Karpas-422 (cell line): Measurements from ENCODE around the gene ETV5. TPM values are rescaled to one million over a fixed set of nuclear protein-coding genes. Genes with fewer than 3 reads are reported as not detected.
"Not testable (repeated sequence)": the region's sequence is repeated elsewhere in the genome, so short reads cannot be mapped to it uniquely, and the experiment has no call there.

Experiments
- DNase-seq: peaks from one replicate; pipeline ENCODE4 v3.0.0-alpha.2; 2015
- H2AFZ ChIP-seq: fragments of 200-600 bp; sonication (generic); 2 replicates; pipeline ENCODE4 v1.6.1; 2014; ENCODE audit warnings: antibody characterized with exemption, low read length, mixed read lengths
- H3K27ac ChIP-seq: fragments of 200-600 bp; sonication (generic); 2 replicates; pipeline ENCODE4 v1.5.1; 2014; ENCODE audit warnings: mild to moderate bottlenecking, low read length, moderate library complexity
- H3K27me3 ChIP-seq: fragments of 200-600 bp; sonication (generic); 2 replicates; pipeline ENCODE4 v1.6.1; 2014; ENCODE audit warnings: low read length, mixed read lengths
- H3K36me3 ChIP-seq: fragments of 200-600 bp; sonication (generic); 2 replicates; pipeline ENCODE4 v1.6.1; 2014; ENCODE audit warnings: low read length, mixed read lengths; ENCODE audit not compliant: insufficient read depth
- H3K4me1 ChIP-seq: fragments of 200-600 bp; sonication (generic); 2 replicates; pipeline ENCODE4 v1.6.1; 2014; ENCODE audit warnings: mild to moderate bottlenecking, low read length, mixed read lengths
- H3K4me2 ChIP-seq: fragments of 200-600 bp; sonication (generic); 2 replicates; pipeline ENCODE4 v1.6.1; 2014; ENCODE audit warnings: low read length, low read depth, mild to moderate bottlenecking; ENCODE audit not compliant: poor library complexity, severe bottlenecking
- H3K4me3 ChIP-seq: fragments of 200-600 bp; sonication (generic); 2 replicates; pipeline ENCODE4 v1.5.1; 2014; ENCODE audit warnings: mild to moderate bottlenecking, antibody characterized with exemption, low read length, mixed read lengths
- H3K79me2 ChIP-seq: fragments of 200-600 bp; sonication (generic); 2 replicates; pipeline ENCODE4 v1.6.1; 2014; ENCODE audit warnings: mild to moderate bottlenecking, low read length, mixed read lengths
- H3K9ac ChIP-seq: fragments of 200-600 bp; sonication (generic); 2 replicates; pipeline ENCODE4 v1.6.0; 2014; ENCODE audit warnings: low read length
- H3K9me2 ChIP-seq: fragments of 200-600 bp; sonication (generic), shearing (Covaris generic); replicated peaks from 2 replicates; pipeline ENCODE4 v1.6.0; 2014; ENCODE audit warnings: mild to moderate bottlenecking, low read length, moderate library complexity; ENCODE audit not compliant: insufficient read depth
- H3K9me3 ChIP-seq: fragments of 300-700, 200-600 bp; sonication (generic); 2 replicates; pipeline ENCODE4 v1.6.1; 2014; ENCODE audit warnings: low read length, mixed read lengths
- H4K20me1 ChIP-seq: fragments of 200-600 bp; sonication (generic); 2 replicates; pipeline ENCODE4 v1.6.1; 2014; ENCODE audit warnings: mild to moderate bottlenecking, antibody characterized with exemption, low read length, low read depth; ENCODE audit not compliant: insufficient read depth
- total RNA-seq: library from RNA; depleted of rRNA; stranded (reverse); fragments of >200 nt; shearing (Covaris generic); gene quantifications from 2 replicates; pipeline ENCODE4 v1.2.3, GENCODE V29; 2014; ENCODE audit warnings: low replicate concordance

ETV5 gene
- total RNA-seq, 1 experiment from 2014 or later, result 111 TPM

DNA sequence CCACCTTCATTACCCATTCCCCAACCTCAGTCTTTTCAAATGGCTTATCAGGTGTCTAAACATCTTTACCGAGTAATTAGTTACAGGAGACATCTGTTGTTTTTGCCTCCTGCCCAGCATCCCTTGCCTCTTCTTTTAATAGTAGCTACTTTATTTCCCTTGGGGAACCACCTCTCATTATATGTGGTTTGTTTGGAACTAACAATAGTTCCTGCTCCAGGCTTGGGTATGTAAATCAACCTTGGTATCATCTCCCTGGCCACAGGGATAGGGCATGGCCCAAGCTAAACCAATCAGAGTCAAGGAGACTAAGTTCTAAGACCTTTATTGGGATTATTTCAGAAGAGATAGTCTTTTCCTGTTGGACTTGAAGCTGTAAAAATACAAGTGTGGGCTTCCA, 76.6 kb downstream of the ETV5 start:
- DNase-seq, result no peak
- H2AFZ ChIP-seq, result no peak overlapping the region
- H3K36me3 ChIP-seq, result no peaks in the 10 kb centered on the region
- no peak overlapping the region for H3K27ac ChIP-seq
- H3K4me3 ChIP-seq, result no peak overlapping the region
- no peaks in the 10 kb centered on the region for H3K4me1 ChIP-seq
- no peak overlapping the region for H3K4me2 ChIP-seq
- no peaks in the 10 kb centered on the region for H3K27me3 ChIP-seq
- H4K20me1 ChIP-seq, result no peaks in the 10 kb centered on the region
- no peak overlapping the region for H3K9ac ChIP-seq
- no peaks in the 10 kb centered on the region for H3K9me3 ChIP-seq
- no peaks in the 10 kb centered on the region for H3K79me2 ChIP-seq
- H3K9me2 ChIP-seq, result no peaks in the 10 kb centered on the region

DNA sequence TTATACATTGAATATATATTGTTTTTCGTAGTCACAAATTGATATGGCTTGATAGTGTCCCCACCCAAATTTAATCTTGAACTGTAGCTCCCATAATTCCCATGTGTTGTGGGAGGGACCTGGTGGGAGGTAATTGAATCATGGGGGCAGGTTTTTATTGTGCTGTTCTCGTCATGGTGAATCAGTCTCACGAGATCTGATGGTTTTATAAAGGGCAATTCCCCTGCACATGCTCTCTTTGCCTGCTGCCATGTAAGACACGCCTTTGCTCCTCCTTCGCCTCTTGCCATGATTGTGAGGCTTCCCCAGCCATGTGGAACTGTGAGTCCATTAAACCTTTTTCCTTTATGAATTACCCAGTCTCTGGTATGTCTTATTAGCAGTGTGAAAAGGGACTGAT, 82.9 kb downstream of the ETV5 start:
- not testable (repeated sequence) for H3K9me2 ChIP-seq, H3K36me3 ChIP-seq, H3K9me3 ChIP-seq, H3K9ac ChIP-seq, H3K4me1 ChIP-seq, H4K20me1 ChIP-seq, H3K27ac ChIP-seq, DNase-seq, H3K27me3 ChIP-seq, H3K4me2 ChIP-seq, H3K4me3 ChIP-seq, H2AFZ ChIP-seq, H3K79me2 ChIP-seq

DNA sequence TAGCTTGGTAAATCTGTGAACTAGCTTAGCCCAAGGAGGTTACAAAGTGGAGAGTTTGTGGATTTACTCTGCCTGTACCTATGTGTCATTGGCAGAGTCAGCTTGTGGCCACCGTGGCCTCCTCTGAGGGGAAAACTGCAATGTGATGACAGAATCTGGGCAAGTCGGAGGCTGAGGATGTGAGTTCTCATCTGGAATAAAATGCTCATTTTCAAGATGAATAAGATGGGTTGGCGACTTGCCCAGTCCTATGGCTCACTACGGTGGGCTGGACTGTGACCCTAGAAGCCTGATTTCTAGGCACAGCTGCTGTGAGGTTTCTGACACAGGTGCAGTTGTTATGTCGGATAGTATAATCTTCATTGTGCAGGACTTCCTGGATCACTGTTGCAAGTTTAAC, 83.7 kb downstream of the ETV5 start:
- Histone ChIP-seq H3K79me2 (no peaks in the 10 kb centered on the region), H3K27me3 (no peaks in the 10 kb centered on the region), H2AFZ (no peak overlapping the region), H3K4me3 (no peak overlapping the region), H3K4me2 (no peak overlapping the region), H3K27ac (no peak overlapping the region), H4K20me1 (no peaks in the 10 kb centered on the region), H3K9ac (no peak overlapping the region), H3K9me3 (no peaks in the 10 kb centered on the region), H3K36me3 (no peaks in the 10 kb centered on the region), H3K4me1 (no peaks in the 10 kb centered on the region), H3K9me2 (no peaks in the 10 kb centered on the region)
- DNase-seq, result no peak

DNA sequence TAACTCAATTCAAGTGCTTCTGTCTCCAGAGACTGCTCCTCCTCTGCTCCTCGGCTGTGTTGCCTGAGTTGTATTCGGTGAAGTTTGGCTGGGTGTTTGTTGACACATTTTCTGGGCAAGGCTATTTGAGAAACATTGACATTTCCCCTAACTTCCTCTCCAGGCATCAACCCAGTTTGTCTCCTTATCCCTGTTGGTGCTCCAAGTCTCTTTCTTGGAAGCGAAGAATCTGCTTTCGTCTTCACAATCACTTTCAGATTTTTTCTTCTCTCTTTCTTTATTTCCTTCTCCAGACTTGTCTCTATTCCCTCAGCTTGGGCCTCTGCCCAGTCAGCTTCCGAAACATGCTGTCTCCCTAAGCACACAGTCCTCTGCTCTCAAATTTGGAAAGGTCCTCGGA, 84.7 kb downstream of the ETV5 start:
- no peak overlapping the region for H3K4me3 ChIP-seq
- H3K9me2 ChIP-seq, result no peaks in the 10 kb centered on the region
- H3K36me3 ChIP-seq, result no peaks in the 10 kb centered on the region
- no peak for DNase-seq
- no peaks in the 10 kb centered on the region for H3K4me1 ChIP-seq
- no peak overlapping the region for H3K27ac ChIP-seq
- H4K20me1 ChIP-seq, result no peaks in the 10 kb centered on the region
- no peaks in the 10 kb centered on the region for H3K27me3 ChIP-seq
- no peak overlapping the region for H3K4me2 ChIP-seq
- H3K79me2 ChIP-seq, result no peaks in the 10 kb centered on the region
- H2AFZ ChIP-seq, result no peak overlapping the region
- H3K9me3 ChIP-seq, result no peaks in the 10 kb centered on the region
- H3K9ac ChIP-seq, result no peak overlapping the region

DNA sequence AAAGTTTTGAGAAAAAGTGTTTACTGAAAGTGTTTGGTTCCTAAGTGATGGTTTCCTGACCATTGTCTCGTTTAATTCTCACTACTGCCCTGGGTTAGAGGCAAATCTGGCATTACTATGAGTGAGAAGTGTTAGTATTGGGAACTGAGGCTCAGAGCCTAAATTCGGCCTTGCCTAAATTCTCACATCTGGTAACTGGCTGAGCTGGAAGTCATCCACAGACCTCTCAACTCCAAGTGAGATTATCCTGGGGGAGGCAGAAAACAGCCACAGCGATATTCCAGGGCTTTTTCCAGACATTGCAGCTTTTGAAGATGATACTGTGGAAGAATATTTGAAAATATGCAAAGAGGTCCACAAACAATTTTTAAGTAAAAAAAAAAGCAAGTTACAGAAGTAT, 86.0 kb downstream of the ETV5 start:
- Histone ChIP-seq H3K36me3 (no peaks in the 10 kb centered on the region), H3K4me3 (no peak overlapping the region), H2AFZ (no peak overlapping the region), H3K9me3 (no peaks in the 10 kb centered on the region), H3K27ac (no peak overlapping the region), H3K9me2 (no peaks in the 10 kb centered on the region), H3K79me2 (no peaks in the 10 kb centered on the region), H3K9ac (no peak overlapping the region), H3K4me1 (0 out of 2 replicates have a peak, but pooled peaks cover 3% of the 10 kb centered on the region), H3K27me3 (no peaks in the 10 kb centered on the region), H3K4me2 (no peak overlapping the region), H4K20me1 (no peaks in the 10 kb centered on the region)
- DNase-seq, result no peak

DNA sequence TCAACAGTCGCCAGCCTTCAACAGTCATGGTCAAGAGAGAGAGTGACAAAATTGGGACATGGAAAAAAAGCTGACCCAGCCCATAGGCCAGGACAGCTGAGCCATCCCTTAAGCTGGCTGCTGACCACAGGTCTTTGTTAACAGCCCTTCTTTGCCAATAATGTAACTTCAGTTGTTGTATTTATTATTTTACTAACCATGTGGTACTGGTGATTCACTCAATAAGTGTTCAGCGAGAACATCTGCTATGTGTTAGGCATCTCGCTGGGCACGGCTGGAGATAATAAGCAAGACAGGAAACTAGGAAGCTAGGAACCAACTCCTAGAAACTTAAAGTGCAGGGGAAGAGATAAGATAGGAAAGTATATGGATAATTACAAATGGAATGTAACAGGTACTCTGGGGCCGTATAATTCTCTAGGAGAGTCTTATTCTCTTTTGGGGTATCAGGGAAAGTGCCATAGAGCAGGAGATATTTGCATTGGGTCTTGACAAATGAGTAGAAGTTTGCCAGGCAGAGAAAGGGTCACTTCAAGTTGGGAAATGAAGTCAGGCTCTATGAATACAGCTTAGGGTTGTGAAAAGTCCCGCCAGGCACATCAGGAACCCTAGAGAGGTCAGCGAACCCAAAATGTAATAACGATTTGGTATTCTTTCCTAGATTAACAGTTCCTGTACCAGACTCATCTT, 87.1 kb downstream of the ETV5 start:
- DNase-seq, result no peak
- Histone ChIP-seq H3K4me3 (no peak overlapping the region), H3K36me3 (no peaks in the 10 kb centered on the region), H3K4me2 (no peak overlapping the region), H3K9ac (no peak overlapping the region), H3K9me3 (no peaks in the 10 kb centered on the region), H3K79me2 (no peaks in the 10 kb centered on the region), H3K27ac (no peak overlapping the region), H3K4me1 (0 out of 2 replicates have a peak, but pooled peaks cover 3% of the 10 kb centered on the region), H3K27me3 (no peaks in the 10 kb centered on the region), H4K20me1 (no peaks in the 10 kb centered on the region), H3K9me2 (no peaks in the 10 kb centered on the region), H2AFZ (no peak overlapping the region)

- not testable (repeated sequence) for H3K4me1 ChIP-seq, H3K9ac ChIP-seq, H3K27ac ChIP-seq, H3K4me2 ChIP-seq, H2AFZ ChIP-seq, H3K4me3 ChIP-seq, H3K9me2 ChIP-seq, H4K20me1 ChIP-seq, H3K9me3 ChIP-seq, DNase-seq, H3K79me2 ChIP-seq, H3K36me3 ChIP-seq, H3K27me3 ChIP-seq
Measured at GRCh38 chr3:186021250-186021649, 87.6 kb downstream of the ETV5 start.

- not testable (repeated sequence) for H3K36me3 ChIP-seq, H2AFZ ChIP-seq, H3K4me3 ChIP-seq, H3K4me1 ChIP-seq, H3K9me2 ChIP-seq, H3K27ac ChIP-seq, DNase-seq, H3K79me2 ChIP-seq, H3K4me2 ChIP-seq, H4K20me1 ChIP-seq, H3K9me3 ChIP-seq, H3K27me3 ChIP-seq, H3K9ac ChIP-seq
Measured at GRCh38 chr3:186019288-186019687, 89.6 kb downstream of the ETV5 start.
